IPS-NIHi7 (cell line): ENCODE results near the gene COL11A1.
"Not testable (repeated sequence)": the region's sequence is repeated elsewhere in the genome, so short reads cannot be mapped to it uniquely, and the experiment has no call there.

Source experiments
- DNase-seq: peaks from one replicate; pipeline ENCODE4 v3.0.0; 2012; ENCODE audit warnings: mixed read lengths; ENCODE audit errors: extremely low spot score

The COL11A1 gene

DNA sequence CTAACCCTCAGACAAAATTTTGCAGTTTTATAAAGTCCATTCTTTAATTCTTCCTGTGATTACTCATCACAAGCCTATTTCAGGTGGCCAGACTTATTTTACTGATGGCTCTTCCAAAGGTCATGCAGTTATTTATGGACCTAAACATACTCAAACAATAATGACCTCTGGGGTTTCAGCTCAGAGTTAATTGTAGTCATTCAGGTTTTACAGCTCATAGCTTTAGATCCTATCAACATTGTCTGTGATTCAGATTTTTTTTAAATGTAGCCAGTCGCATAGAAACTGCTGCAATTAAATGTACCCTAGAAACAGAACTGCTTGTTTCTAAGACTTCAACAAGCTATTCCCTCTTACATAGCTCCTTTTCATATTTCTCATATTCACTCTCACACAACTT, 270.8 kb downstream of the COL11A1 start:
- DNase-seq = no peak

DNA sequence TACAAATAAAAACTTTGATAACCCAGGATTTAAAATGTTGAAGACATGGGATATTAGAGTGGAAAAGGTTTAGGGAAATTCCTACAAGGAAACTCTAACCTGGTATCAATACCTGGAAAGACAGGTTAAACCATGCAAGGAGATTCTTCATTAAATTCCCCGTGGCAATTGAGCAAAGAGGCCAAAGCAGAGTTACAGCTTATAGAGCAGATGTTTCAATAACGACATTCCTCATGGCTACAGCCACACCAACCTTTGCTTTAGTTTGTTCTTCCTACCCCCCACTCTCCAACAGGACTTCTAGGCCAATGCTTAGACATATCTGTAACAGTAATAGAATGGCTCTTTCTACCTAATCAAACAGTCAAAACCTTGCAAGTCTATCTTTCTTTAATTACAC, 271.3 kb downstream of the COL11A1 start:
- DNase-seq = no peak

GRCh38 chr1:102834688-102835320, 273.5 kb downstream of the COL11A1 start:
- no peak for DNase-seq

- no peak for DNase-seq
These were observed 275.2 kb downstream of the COL11A1 start for GRCh38 chr1:102833151-102833550.

DNA sequence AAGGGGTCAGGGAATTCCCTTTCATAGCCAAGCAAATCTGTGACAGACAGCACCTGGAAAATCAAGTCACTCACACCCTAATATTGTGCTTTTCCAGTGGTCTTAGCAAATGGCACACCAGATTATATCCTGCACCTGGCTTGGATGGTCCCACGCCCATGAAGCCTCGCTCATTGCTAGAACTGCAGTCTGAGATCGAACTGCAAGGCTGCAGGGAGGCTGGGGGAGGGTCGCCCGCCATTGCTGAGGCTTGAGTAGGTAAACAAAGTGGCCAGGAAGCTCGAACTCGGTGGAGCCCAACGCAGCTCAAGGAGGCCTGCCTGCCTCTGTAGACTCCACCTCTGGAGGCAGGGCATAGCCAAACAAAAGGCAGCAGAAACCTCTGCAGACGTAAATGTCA, 281.6 kb downstream of the COL11A1 start:
- DNase-seq = not testable (repeated sequence)
